HEK293T (cell line): ENCODE results near the gene APPL2.
"Not testable (repeated sequence)": the region's sequence is repeated elsewhere in the genome, so short reads cannot be mapped to it uniquely, and the experiment has no call there.

Experiments
- CTCF ChIA-PET: fragments of 350-600 bp; formaldehyde crosslinking; extraction: SDS; loops from one replicate; lab custom pipeline; 2021; ENCODE audit warnings: antibody characterized with exemption, inconsistent platforms; lab: Yijun Ruan, JAX
- POLR2A ChIA-PET: fragments of 350-600 bp; formaldehyde crosslinking; extraction: SDS; loops from one replicate; lab custom pipeline; 2020; ENCODE audit warnings: antibody characterized with exemption, inconsistent platforms; lab: Yijun Ruan, JAX
- DNase-seq: peaks from one replicate; pipeline ENCODE4 v3.0.0; 2012; ENCODE audit warnings: mixed read lengths; ENCODE audit errors: extremely low spot score
- ARNT ChIP-seq: fragments of 450-650 bp; IDR thresholded peaks from 2 replicates; pipeline ENCODE4 v1.6.1; 2017; ENCODE audit warnings: mild to moderate bottlenecking
- BHLHE40 ChIP-seq: fragments of 450-650 bp; IDR thresholded peaks from 2 replicates; pipeline ENCODE4 v1.6.1; 2016; ENCODE audit warnings: mild to moderate bottlenecking, moderate library complexity, borderline replicate concordance
- CTBP1 ChIP-seq: fragments of 450-650 bp; IDR thresholded peaks from 2 replicates; pipeline ENCODE4 v1.6.1; 2016; ENCODE audit warnings: borderline replicate concordance
- ELF4 ChIP-seq: fragments of 450-650 bp; IDR thresholded peaks from 2 replicates; pipeline ENCODE4 v1.6.1; 2017; ENCODE audit warnings: antibody characterized with exemption
- FOXA1 ChIP-seq: fragments of 450-650 bp; IDR thresholded peaks from 2 replicates; pipeline ENCODE4 v1.6.1; 2016; ENCODE audit warnings: mild to moderate bottlenecking
- FOXK2 ChIP-seq: fragments of 450-650 bp; IDR thresholded peaks from 2 replicates; pipeline ENCODE4 v1.6.1; 2016; ENCODE audit warnings: mild to moderate bottlenecking
- FOXM1 ChIP-seq: fragments of 450-650 bp; IDR thresholded peaks from 2 replicates; pipeline ENCODE4 v1.6.1; 2017; ENCODE audit warnings: mild to moderate bottlenecking, borderline replicate concordance
- HDGF ChIP-seq: fragments of 450-650 bp; IDR thresholded peaks from 2 replicates; pipeline ENCODE4 v1.6.1; 2017; ENCODE audit warnings: antibody characterized with exemption, borderline replicate concordance
- L3MBTL2 ChIP-seq: fragments of 450-650 bp; conservative IDR thresholded peaks from 2 replicates; pipeline ENCODE4 v1.6.1; 2016; ENCODE audit warnings: mild to moderate bottlenecking
- LEF1 ChIP-seq: fragments of 450-650 bp; IDR thresholded peaks from 2 replicates; pipeline ENCODE4 v1.6.1; 2017; ENCODE audit warnings: mild to moderate bottlenecking, borderline replicate concordance
- NFRKB ChIP-seq: fragments of 450-650 bp; IDR thresholded peaks from 2 replicates; pipeline ENCODE4 v1.6.1; 2016; ENCODE audit warnings: mild to moderate bottlenecking, moderate library complexity
- PKNOX1 ChIP-seq: fragments of 450-650 bp; IDR thresholded peaks from 2 replicates; pipeline ENCODE4 v1.6.1; 2016
- SP1 ChIP-seq: fragments of 450-650 bp; IDR thresholded peaks from 2 replicates; pipeline ENCODE4 v1.6.1; 2017
- SUZ12 ChIP-seq: fragments of 450-650 bp; IDR thresholded peaks from 2 replicates; pipeline ENCODE4 v1.6.1; 2016; ENCODE audit warnings: mild to moderate bottlenecking
- TARDBP ChIP-seq: fragments of 450-650 bp; IDR thresholded peaks from 2 replicates; pipeline ENCODE4 v1.6.1; 2016
- ZNF384 ChIP-seq: fragments of 450-650 bp; IDR thresholded peaks from 2 replicates; pipeline ENCODE4 v1.6.1; 2016

Gene APPL2

GRCh38 chr12:105259226-105259625 lies 23.3 kb upstream of the APPL2 start:
- CTCF ChIA-PET = no interaction called here
- DNase-seq = no peak
- TF ChIP-seq ZNF384 (no peak), ARNT (no peak), LEF1 (no peak), HDGF (no peak), CTBP1 (no peak)
- POLR2A ChIA-PET = interaction anchor here (1.6 kb wide), 1 partner anchor 23 kb away, joined by 9 read pairs; the partner anchor contains the start of gene APPL2

- ChIA-PET POLR2A (no interaction called here), CTCF (no interaction called here)
- TF ChIP-seq CTBP1 (no peak), FOXA1 (no peak), TARDBP (no peak), SUZ12 (no peak), PKNOX1 (no peak), ARNT (no peak), ZNF384 (no peak), ELF4 (no peak), L3MBTL2 (no peak), HDGF (no peak), SP1 (no peak), NFRKB (no peak), FOXM1 (no peak), LEF1 (no peak), FOXK2 (no peak), BHLHE40 (no peak)
- DNase-seq = no peak
These were observed 21.4 kb upstream of the APPL2 start for GRCh38 chr12:105257321-105257728.

- DNase-seq = no peak
- no peak for TF ChIP-seq HDGF
- no peak for TF ChIP-seq SP1
- no peak for TF ChIP-seq ARNT
- TF ChIP-seq FOXA1 = no peak
- no peak for TF ChIP-seq L3MBTL2
- no peak for TF ChIP-seq ELF4
- TF ChIP-seq CTBP1 = no peak
- no peak for TF ChIP-seq ZNF384
- no peak for TF ChIP-seq LEF1
- no peak for TF ChIP-seq NFRKB
- TF ChIP-seq TARDBP = no peak
- ChIA-PET POLR2A (no interaction called here), CTCF (no interaction called here)
These were observed 20.9 kb upstream of the APPL2 start for GRCh38 chr12:105256921-105257320.

- DNase-seq, POLR2A ChIA-PET, CTCF ChIA-PET: not testable (repeated sequence)
These were observed 20.5 kb upstream of the APPL2 start for GRCh38 chr12:105256431-105256830.

- DNase-seq = no peak
- CTCF ChIA-PET = no interaction called here
- TF ChIP-seq FOXM1 (no peak), TARDBP (no peak), LEF1 (no peak), ARNT (no peak), ZNF384 (no peak), FOXK2 (no peak), HDGF (no peak), BHLHE40 (no peak), CTBP1 (no peak)
- POLR2A ChIA-PET = no interaction called here
These were observed 20.0 kb upstream of the APPL2 start for GRCh38 chr12:105256011-105256410.

- CTCF ChIA-PET = no interaction called here
- DNase-seq = no peak
- POLR2A ChIA-PET = interaction anchor here (1.6 kb wide), 1 partner anchor 18 kb away, joined by 6 read pairs; the partner anchor contains the start of gene APPL2
These were observed 18.0 kb upstream of the APPL2 start for GRCh38 chr12:105253866-105254513.

More at GRCh38 chr12:105253866-105254513, 18.0 kb upstream of the APPL2 start:
- TF ChIP-seq LEF1 (no peak), ELF4 (no peak), SUZ12 (no peak), TARDBP (no peak), BHLHE40 (no peak), FOXM1 (no peak), ZNF384 (no peak), FOXK2 (no peak), HDGF (no peak), SP1 (no peak), FOXA1 (no peak), NFRKB (no peak), L3MBTL2 (no peak), CTBP1 (no peak), PKNOX1 (no peak), ARNT (no peak)
